NCI-H187 treated with DMSO at 0.1 percent for 48 hours (cell line): ENCODE measurements around the gene TRMU.

ENCODE experiments used
- DNase-seq: peaks from one replicate; lab custom pipeline; 2025; lab: John Stamatoyannopoulos, UW

Gene TRMU

DNA sequence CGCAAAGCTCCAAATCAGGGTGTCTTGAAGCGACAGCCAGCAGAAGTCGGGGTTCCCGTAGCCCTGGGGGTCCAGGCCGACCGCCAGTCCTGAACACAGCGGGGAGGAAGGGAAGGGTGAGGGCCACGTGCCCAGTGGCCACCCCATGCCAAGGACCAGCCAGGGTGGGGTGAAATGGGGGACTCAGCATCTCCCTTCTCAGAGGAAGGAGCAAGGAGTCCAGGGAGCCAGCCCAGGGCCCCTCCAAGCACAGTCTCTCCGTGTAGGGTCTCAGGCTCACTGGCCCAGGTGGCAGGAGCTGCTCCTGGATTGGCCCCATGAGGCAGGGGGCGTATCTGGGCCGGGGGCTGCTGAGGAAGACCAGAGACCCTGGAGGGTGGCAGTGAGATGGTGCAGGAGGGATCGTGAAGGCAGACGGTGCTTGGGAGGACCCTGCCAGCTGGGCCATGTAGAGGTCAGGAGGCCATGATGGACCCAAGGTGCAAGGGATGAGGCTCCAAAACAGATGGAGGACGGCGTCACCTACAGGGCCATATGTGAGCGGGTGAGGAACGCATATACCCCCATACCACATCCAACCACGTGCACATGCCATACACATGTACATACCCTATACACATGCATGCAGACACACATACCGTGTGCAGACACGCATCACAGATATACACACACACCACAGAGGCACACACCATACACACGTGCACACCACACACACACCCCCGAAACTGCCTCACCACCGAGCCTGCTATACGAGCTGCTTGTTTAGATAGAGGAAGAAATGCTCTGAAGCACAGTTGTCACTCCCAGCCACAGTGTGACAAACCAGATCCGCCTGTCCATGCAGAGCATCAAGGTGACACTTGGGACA lies 34.4 kb downstream of the TRMU start:
- no peak for DNase-seq

DNA sequence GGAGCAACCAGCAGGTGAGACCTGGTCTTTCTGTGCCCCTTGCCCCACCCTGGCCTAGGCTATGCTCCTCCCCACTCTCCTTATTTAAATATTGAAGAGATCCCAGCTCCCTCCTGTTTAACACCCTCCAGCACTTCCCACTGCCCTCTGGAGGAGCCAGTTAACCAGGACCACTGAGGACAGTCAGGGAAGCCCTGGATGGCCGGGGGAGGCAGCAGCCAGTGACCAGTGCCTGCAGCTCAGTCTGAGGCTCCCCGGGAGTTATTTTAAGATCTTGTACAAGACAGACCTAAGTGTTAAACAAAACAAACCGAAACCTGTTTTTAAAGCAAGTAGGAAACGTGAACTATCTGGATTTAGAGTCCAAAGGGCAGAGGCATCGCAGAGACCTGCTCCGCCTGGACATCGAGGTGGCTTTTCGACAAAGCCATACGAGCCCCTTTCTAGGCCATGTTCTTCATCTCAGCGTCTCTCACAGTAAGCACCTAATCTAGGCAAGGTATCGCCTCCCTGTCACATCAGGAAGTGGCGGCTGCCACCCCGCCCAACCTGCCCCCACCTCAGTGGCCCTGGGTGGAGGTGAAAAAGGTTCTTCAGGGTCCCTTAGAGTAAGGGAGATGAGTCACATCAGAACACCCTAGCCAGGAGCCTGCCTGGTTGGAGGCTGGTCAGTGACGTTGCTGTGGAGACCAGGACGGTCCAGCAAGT lies 35.2 kb downstream of the TRMU start:
- no peak for DNase-seq

DNA sequence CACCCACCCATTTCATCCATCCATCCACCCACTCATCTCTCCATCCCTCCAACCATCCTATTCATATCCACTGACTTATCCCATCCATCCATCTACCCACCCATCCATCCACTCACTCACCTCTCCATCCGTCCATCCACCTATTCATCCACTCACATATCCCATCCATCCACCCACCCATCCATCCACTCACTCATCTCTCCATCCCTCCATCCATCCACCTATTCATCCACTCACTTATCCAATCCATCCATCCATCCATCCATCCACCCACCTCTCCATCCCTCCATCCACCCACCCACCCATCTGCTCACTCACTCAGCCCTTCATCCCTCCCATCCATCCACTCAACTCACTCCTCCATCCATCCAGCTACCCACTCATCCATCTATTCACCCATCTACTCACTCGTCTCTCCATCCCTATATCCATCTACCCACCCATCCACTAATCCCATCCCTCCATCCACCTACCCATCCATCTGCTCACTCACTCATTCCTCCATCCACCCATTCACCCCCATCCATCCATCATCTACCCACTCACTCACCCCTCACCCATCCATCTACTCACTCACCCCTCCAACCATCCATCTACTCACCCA lies 36.2 kb downstream of the TRMU start:
- no peak for DNase-seq

DNA sequence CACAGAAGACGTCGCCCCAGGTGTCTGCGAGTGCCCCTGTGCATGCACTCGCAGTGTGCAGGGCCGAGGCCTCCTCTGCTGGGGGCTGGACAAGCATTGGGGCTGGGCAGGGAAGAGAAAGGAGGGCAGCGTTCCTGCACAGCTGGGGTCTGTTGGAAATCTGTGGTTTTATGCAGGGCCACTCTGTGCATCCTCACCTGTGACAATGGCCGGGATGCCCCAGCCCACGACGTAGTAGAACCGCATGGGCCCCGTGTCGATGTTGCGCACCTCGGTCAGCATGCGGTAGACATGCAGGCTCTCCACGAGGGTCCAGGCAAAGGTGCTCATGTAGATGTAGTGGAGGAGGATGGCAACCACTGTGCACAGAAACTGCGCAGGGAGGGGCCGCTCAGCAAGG lies 37.2 kb downstream of the TRMU start:
- no peak for DNase-seq

DNA sequence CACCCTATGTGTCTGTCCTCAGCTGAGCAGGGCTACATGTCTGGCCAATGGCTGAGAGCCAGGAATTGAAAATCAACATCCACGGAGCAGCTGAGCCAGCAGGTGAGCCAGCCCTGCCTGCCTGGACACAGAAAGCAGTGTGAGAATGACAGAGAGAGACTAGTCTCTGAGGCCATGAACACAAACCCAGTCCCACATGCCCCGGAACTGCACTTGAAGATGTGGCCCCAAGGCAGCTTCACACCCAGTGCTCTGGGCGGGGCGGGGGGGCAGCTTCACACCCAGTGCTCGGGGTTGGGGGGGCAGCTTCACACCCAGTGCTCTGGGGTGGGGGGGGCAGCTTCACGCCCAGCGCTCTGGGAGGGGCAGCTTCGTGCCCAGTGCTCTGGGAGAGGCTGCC lies 37.6 kb downstream of the TRMU start:
- DNase-seq: no peak

DNA sequence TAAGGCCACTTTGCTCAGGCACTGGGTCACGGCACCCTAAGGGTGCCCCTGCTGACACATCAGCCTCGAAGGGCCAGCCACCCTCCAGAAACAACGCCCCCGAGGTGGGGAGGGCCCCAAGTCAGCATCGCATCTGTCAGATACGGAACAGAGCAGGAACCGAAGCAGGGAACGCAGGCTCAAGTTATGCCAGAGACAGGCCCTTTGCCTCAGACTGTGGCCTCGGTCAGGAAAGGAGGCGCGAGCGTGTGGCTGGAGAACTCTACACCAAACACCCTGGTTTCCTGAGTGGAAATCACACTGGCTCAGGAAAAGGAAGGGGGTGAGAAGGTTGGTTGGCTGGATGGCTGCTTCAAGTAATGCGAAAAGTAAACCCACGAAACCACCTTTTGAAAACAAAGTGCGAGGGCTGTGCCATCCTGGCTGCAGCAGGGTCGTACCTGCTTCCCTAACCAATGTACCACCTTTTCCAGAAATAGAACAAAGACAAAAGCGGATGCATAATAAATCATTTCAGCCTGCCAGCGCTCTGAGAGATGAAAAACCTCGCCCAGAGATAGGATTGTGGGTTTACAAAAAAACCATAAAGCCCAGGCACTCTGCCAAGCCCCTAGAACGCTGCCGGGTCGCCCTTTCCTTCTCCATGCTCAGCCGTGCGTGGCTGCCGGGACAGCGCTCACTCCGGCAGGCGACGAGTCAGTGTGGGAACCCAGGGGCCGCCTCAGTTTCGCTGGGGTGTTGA lies 38.6 kb downstream of the TRMU start:
- DNase-seq: no peak

GRCh38 chr22:46374663-46375474 lies 39.4 kb downstream of the TRMU start:
- no peak for DNase-seq

- no peak for DNase-seq
Observed at GRCh38 chr22:46376111-46376510, 40.6 kb downstream of the TRMU start.

GRCh38 chr22:46376908-46377524 lies 41.5 kb downstream of the TRMU start:
- DNase-seq: no peak

DNA sequence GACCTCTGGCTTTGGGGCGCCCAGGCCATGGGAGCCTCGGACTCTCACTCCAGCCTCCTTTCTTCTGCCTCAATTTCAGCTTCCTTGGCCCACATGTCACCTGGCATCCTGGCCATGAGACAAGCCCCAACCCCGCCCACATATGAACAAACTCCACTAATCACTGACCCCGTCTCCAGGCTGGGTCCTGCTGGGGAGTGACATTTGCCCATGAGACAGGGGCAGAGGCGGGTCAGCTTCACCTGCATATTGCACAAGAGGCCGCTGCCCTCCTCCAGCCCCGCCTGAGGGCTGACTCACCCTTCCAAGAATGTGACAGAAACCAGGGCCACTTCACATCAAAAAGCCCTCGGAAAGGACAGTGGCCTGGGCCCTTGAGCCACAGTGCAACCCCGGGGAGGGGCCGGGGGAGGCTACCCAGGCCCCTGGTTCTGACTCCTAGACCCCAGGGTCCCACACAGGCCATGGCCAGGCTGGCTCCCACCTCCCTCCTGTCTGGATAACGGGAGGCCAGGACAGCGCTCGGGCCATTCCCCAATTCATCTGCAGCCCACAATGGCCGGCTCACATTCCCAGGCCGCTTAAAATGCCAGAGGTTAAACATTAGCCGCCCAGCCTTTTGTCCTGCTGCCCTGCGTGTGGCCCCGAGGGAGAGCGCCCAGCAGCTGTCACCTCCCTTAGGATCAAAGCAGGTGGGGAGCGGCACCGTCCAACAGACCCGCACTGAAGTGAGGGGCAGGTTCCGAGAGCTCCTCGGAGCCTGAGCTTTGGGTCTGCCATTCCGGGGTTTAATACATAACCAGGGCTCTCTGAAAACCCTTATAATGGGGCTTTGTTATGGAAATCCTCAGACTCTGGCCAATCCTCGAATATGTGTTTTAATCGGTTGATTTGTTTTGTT lies 42.3 kb downstream of the TRMU start:
- no peak for DNase-seq

DNA sequence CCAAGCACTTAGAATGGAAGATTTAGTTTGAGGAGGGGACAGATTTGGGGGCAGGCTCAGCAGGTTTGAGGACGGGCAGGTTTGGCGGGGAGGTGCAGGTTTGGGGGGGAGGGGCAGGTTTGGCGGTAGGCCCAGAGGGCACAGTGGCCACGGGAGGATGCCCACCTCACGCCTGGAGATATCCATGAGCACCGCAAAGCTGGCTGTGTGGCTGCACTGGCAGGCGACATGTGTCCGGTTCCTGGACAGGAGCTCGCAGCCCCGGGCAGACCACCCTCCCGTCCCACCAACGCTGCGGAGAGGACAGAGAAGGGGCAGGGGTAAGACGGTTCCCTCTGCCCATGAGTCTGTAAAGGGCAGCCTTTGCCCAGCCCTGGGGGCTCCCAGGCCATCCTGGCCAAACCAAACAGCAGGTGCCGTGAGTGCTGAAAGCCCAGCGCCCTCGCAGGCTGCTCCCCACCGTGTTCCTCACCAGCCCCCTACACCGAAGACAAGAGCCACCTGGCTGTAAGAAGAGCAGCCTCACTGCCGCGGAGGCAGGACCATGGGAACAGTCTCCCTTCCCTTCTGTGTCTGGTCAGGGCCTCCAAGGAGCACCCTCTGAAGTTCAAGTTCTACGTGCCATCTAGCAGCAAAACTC lies 43.0 kb downstream of the TRMU start:
- no peak for DNase-seq

DNA sequence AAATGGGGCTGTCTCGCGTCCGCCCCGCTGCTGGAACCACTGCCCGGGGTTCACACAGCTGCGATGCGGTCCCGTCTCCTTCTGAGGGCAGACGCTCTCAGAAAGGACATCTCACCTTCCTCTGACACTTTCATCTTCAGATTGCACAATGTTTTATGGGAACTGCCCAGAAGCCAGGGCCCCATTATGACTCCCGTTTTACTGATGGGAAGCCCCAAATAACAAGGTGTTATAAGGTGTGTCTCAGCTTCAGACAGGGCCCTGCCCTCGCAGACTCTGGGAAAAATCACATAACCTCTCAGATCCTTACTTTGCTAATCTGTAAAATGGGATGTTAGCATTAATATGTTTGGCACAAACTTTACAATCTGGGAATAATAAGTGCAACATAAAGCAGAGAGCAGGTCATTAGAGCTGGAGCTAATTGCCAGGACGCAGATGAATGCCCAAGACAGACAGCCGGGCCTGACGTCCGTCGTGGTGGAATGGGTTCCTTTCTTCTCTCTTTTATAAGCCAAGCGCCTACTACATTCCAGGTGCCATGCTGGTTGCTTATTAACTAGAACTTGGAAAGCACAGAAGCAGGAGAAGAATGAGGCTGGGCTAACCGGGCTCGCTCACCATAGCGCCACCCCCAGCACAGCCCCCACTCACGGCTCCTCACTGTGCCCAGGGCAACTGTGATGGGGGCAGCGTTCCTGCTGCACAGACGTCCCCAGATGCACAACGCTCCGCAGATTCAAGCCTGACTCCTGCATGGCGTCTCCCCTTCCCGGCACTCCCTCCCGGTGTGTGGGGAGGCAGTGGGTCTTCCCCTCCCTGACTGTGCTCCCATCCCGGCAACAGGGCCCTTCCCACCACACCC lies 43.8 kb downstream of the TRMU start:
- no peak for DNase-seq

DNA sequence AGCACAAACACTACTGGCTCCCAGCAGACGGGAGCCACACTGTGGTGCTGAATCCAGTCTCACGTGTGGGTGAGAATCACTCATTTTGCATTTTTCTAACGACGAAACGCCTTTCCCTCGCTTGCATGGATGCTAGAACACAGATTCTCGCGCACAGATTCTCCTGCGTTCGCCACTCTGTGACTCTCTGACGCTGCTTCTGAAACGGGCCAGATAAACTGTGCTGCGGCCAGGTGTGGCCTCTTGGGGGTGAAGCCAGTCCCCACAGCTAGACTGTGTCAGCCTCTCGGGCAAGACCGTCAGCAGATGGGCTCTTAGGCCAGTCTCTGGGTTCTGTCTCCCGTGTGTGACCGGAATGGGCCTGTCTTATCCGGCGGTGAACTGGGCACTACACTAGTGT lies 44.6 kb downstream of the TRMU start:
- no peak for DNase-seq

DNA sequence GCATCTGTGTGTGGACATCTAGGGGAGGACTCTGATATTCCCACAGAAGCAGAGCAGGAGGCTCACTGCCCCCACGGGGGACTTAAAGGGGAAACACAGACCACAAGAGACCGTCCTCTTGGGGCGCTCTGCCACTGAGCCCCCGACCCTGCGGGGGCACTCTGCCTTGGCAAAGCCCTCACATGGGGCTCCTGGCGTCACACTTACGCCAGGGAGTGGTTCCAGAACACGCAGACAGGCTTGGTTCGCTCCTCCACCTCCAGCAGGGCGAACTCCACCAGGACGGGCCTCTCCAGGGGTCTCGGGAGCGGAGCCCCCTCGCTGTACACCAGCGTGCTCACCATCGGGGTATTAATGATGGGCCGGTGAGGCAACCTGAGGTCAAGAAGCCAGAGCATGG lies 45.1 kb downstream of the TRMU start:
- no peak for DNase-seq

GRCh38 chr22:46381142-46381541 lies 45.6 kb downstream of the TRMU start:
- no peak for DNase-seq

DNA sequence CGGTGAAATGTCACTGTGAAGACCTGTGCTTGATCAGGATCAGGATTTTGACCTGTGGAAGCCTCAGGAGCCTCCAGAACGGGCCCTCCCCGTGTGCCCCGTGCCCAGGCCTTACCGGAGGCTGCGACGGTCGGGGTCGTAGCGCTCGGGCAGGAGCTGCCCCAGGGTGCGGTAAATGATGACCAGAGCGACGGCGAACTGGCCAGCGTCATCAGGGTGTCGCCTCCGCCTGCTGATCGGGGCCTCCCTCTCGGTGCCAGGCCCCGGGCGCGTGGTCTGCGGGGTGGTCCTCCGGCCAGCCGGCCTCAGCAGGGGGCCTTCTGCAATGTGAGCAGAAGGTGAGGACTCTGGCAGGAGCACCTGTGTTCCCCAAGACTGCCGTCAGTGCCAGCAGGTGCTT lies 46.2 kb downstream of the TRMU start:
- DNase-seq: no peak

GRCh38 chr22:46382524-46382923 lies 47.0 kb downstream of the TRMU start:
- no peak for DNase-seq

- DNase-seq: no peak
Observed at GRCh38 chr22:46386312-46386711, 50.8 kb downstream of the TRMU start.

GRCh38 chr22:46387748-46388147 lies 52.2 kb downstream of the TRMU start:
- no peak for DNase-seq
